ENCODE data around the gene DLG2. TPM values are rescaled to one million over a fixed set of nuclear protein-coding genes. Genes with fewer than 3 reads are reported as not detected.

DLG2 gene
- total RNA-seq, 1 donor from 2014 or later = 2.4 TPM

GRCh38 chr11:85582111-85582510 is 45.0 kb downstream of the DLG2 start:
- no peak for DNase-seq (ENCODE audit: low spot score, unreplicated experiment)
- H3K27ac Mint-ChIP-seq = no peak overlapping the region
- no peaks in the 10 kb centered on the region for H3K36me3 Mint-ChIP-seq (ENCODE audit: insufficient read depth)
- no peak overlapping the region for H3K4me3 Mint-ChIP-seq (ENCODE audit: low read depth)
- H3K4me1 Mint-ChIP-seq (ENCODE audit: low read depth) = no peaks in the 10 kb centered on the region
- peaks cover 13% of the 10 kb centered on the region for H3K9me3 Mint-ChIP-seq (ENCODE audit: low read depth)
- no peak for TF ChIP-seq CTCF (IDR thresholded peaks at IDR 0.05; ENCODE audit: unreplicated experiment)
- H3K27me3 Mint-ChIP-seq = no peaks in the 10 kb centered on the region

DNA sequence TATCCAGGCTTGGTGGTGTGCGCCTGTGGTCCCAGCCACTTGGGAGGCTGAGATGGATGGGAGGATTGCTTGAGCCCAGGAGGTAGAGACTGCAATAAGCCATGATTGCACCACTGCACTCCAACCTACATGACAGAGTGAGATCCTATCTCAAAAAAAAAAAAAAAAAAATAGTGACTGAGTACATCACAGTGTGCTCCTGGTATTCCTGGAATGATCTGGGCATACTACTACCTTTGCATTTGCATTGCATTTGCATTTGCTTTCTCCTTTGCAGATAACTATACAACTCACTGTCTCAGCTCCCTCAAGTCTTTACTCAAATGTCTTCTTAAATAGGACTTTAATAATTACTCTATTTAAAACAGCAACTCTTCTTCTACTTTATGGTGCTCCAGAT is 51.8 kb downstream of the DLG2 start:
- no peak for DNase-seq (ENCODE audit: low spot score, unreplicated experiment)
- Mint-ChIP-seq H3K36me3 (ENCODE audit: insufficient read depth) (no peaks in the 10 kb centered on the region), H3K27ac (no peak overlapping the region), H3K4me1 (ENCODE audit: low read depth) (no peaks in the 10 kb centered on the region), H3K9me3 (ENCODE audit: low read depth) (peaks cover 9% of the 10 kb centered on the region), H3K27me3 (no peaks in the 10 kb centered on the region), H3K4me3 (ENCODE audit: low read depth) (no peak overlapping the region)
- no peak for TF ChIP-seq CTCF (IDR thresholded peaks at IDR 0.05; ENCODE audit: unreplicated experiment)

- DNase-seq (ENCODE audit: low spot score, unreplicated experiment) = no peak
- Mint-ChIP-seq H3K27me3 (no peaks in the 10 kb centered on the region), H3K4me1 (ENCODE audit: low read depth) (no peaks in the 10 kb centered on the region), H3K27ac (no peak overlapping the region), H3K9me3 (ENCODE audit: low read depth) (peaks cover 12% of the 10 kb centered on the region), H3K4me3 (ENCODE audit: low read depth) (no peak overlapping the region), H3K36me3 (ENCODE audit: insufficient read depth) (no peaks in the 10 kb centered on the region)
- no peak for TF ChIP-seq CTCF (IDR thresholded peaks at IDR 0.05; ENCODE audit: unreplicated experiment)
These were observed 55.1 kb downstream of the DLG2 start for GRCh38 chr11:85572056-85572455.

GRCh38 chr11:85569525-85569924 is 57.6 kb downstream of the DLG2 start:
- Mint-ChIP-seq H3K27me3 (no peaks in the 10 kb centered on the region), H3K36me3 (ENCODE audit: insufficient read depth) (no peaks in the 10 kb centered on the region), H3K4me3 (ENCODE audit: low read depth) (no peak overlapping the region), H3K27ac (no peak overlapping the region), H3K4me1 (ENCODE audit: low read depth) (no peaks in the 10 kb centered on the region), H3K9me3 (ENCODE audit: low read depth) (peaks cover 8% of the 10 kb centered on the region)
- DNase-seq (ENCODE audit: low spot score, unreplicated experiment) = no peak
- TF ChIP-seq CTCF (IDR thresholded peaks at IDR 0.05; ENCODE audit: unreplicated experiment) = no peak

DNA sequence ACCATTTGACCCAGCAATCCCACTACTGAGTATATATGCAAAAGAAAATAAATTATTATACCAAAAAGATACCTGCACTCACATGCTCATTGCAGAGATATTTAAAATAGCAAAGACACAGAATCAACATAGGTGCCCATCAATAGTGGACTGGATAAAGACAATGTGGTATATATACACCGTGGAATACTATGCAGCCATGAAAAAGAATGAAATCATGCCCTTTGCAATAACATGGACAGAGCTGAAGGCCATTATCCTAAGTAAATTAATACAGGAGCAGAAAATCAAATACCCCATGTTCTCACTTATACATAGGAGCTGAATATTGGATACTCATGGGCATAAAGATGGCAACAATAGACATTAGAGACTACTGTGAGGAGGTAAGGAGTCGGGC is 68.7 kb downstream of the DLG2 start:
- no peak for DNase-seq (ENCODE audit: low spot score, unreplicated experiment)
- H3K4me1 Mint-ChIP-seq (ENCODE audit: low read depth) = no peaks in the 10 kb centered on the region
- no peak for TF ChIP-seq CTCF (IDR thresholded peaks at IDR 0.05; ENCODE audit: unreplicated experiment)
- no peak overlapping the region for H3K27ac Mint-ChIP-seq
- peaks cover 12% of the 10 kb centered on the region for H3K9me3 Mint-ChIP-seq (ENCODE audit: low read depth)
- H3K4me3 Mint-ChIP-seq (ENCODE audit: low read depth) = no peak overlapping the region
- no peaks in the 10 kb centered on the region for H3K36me3 Mint-ChIP-seq (ENCODE audit: insufficient read depth)
- no peaks in the 10 kb centered on the region for H3K27me3 Mint-ChIP-seq
